GM23338 (cell line): Measurements from ENCODE around the gene HSD3B7.

ENCODE experiments used
- EZH2 ChIP-seq: fragments of 200-600 bp; sonication (generic); IDR thresholded peaks from one replicate; pipeline ENCODE4 v1.8.0; 2017; ENCODE audit warnings: antibody characterized with exemption, mild to moderate bottlenecking, low read depth; ENCODE audit not compliant: unreplicated experiment
- EZH2phosphoT487 ChIP-seq: fragments of 200-600 bp; sonication (generic); IDR thresholded peaks from one replicate; pipeline ENCODE4 v1.8.1; 2018; ENCODE audit warnings: antibody characterized with exemption; ENCODE audit not compliant: unreplicated experiment
- POLR2AphosphoS5 ChIP-seq: IDR thresholded peaks from 2 replicates; pipeline ENCODE4 v1.6.1; 2016; ENCODE audit warnings: antibody characterized with exemption, low read depth
- TF ChIP-seq, protein P1 (sequence below), 2 experiments: fragments of 200-600 bp in 1 of 2; sonication (generic) in 1 of 2; conservative IDR thresholded peaks; 2 replicates each; pipeline versions ENCODE4 v1.5.1 to v1.6.1; 2016 to 2017; ENCODE audit warnings: antibody characterized with exemption in 2 of 2, low read depth in 2 of 2, mild to moderate bottlenecking in 2 of 2, moderate library complexity in 1 of 2
- TF ChIP-seq, protein P2 (sequence below): IDR thresholded peaks from one replicate; pipeline ENCODE4 v1.6.1; 2018; ENCODE audit warnings: antibody characterized with exemption; ENCODE audit not compliant: unreplicated experiment

DNA sequence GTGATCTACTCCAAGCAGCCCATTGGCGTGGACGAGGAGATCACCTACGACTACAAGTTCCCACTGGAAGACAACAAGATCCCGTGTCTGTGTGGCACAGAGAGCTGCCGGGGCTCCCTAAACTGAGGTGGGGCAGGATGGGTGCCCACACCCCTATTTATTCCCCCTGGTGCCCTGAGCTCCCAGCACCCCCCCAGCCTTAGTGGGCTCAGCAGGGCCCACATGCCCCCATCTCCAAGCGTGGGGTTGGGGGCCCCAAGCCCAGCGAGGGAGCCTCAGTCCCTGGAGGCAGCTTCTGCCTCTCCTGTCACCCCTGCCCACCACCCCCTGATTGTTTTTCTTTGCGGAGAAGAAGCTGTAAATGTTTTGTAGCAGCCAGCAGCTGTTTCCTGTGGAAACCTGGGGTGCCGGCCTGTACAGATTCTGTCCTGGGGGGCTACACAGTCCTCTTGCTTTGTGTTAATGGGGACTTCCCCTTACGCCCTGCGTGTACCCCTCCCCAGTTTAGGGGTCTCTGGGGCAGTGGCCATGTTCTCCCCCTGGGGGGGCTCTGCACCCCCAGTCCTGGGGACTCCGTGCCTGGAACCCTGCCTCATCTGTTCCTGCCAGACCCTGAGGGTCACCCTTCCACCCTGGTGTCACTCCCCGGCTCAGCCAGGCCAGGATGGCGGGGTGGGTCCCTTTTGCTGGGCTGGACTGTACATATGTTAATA lies 953 bp upstream of the HSD3B7 start:
- TF ChIP-seq EZH2: no peak
- TF ChIP-seq, protein P1, sequence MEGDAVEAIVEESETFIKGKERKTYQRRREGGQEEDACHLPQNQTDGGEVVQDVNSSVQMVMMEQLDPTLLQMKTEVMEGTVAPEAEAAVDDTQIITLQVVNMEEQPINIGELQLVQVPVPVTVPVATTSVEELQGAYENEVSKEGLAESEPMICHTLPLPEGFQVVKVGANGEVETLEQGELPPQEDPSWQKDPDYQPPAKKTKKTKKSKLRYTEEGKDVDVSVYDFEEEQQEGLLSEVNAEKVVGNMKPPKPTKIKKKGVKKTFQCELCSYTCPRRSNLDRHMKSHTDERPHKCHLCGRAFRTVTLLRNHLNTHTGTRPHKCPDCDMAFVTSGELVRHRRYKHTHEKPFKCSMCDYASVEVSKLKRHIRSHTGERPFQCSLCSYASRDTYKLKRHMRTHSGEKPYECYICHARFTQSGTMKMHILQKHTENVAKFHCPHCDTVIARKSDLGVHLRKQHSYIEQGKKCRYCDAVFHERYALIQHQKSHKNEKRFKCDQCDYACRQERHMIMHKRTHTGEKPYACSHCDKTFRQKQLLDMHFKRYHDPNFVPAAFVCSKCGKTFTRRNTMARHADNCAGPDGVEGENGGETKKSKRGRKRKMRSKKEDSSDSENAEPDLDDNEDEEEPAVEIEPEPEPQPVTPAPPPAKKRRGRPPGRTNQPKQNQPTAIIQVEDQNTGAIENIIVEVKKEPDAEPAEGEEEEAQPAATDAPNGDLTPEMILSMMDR (conservative IDR thresholded peaks at IDR 0.05; ENCODE audit: low read depth in 2 of 2): no peak
- TF ChIP-seq, protein P2, sequence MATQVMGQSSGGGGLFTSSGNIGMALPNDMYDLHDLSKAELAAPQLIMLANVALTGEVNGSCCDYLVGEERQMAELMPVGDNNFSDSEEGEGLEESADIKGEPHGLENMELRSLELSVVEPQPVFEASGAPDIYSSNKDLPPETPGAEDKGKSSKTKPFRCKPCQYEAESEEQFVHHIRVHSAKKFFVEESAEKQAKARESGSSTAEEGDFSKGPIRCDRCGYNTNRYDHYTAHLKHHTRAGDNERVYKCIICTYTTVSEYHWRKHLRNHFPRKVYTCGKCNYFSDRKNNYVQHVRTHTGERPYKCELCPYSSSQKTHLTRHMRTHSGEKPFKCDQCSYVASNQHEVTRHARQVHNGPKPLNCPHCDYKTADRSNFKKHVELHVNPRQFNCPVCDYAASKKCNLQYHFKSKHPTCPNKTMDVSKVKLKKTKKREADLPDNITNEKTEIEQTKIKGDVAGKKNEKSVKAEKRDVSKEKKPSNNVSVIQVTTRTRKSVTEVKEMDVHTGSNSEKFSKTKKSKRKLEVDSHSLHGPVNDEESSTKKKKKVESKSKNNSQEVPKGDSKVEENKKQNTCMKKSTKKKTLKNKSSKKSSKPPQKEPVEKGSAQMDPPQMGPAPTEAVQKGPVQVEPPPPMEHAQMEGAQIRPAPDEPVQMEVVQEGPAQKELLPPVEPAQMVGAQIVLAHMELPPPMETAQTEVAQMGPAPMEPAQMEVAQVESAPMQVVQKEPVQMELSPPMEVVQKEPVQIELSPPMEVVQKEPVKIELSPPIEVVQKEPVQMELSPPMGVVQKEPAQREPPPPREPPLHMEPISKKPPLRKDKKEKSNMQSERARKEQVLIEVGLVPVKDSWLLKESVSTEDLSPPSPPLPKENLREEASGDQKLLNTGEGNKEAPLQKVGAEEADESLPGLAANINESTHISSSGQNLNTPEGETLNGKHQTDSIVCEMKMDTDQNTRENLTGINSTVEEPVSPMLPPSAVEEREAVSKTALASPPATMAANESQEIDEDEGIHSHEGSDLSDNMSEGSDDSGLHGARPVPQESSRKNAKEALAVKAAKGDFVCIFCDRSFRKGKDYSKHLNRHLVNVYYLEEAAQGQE: no peak
- TF ChIP-seq POLR2AphosphoS5: no peak
- no peak for TF ChIP-seq EZH2phosphoT487
